HG02938 (cell line): ENCODE data around the gene AREG.
A peak's percentile ranks its signal among the peaks of the same experiment; 100 is the strongest.
"Not testable (repeated sequence)": the region's sequence is repeated elsewhere in the genome, so short reads cannot be mapped to it uniquely, and the experiment has no call there.

Experiments
- ATAC-seq: cut with Tn5 transposase; IDR thresholded peaks from one replicate; pipeline ENCODE4 v1.9.1; 2021; ENCODE audit warnings: mild to moderate bottlenecking, moderate library complexity; ENCODE audit not compliant: unreplicated experiment

Gene AREG

GRCh38 chr4:74444891-74445642 is at the start of gene AREG:
AREG (plus strand) TSS chr4:74445136; CDS start chr4:74445346, 210 bp downstream.
- ATAC-seq: peak; percentile 81

DNA sequence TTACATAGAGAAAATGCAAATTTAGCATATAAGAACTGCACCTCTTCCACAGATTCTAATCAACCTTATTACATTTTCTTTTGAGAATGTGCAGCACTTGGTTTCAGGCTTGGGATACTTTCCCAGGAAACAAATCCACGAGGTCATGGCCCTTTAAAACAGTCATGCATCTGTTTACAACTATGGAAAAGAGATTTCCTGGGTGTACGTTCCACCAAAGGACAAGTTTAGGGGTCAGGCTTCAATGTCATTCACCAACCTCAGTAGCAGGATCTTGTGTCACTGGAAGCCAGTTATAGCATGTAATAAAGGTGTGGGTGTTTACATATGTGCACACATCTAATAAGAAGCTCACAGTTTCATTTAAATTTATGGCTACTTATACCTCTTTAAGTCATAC is 49.3 kb upstream of the AREG start:
- no peak for ATAC-seq

DNA sequence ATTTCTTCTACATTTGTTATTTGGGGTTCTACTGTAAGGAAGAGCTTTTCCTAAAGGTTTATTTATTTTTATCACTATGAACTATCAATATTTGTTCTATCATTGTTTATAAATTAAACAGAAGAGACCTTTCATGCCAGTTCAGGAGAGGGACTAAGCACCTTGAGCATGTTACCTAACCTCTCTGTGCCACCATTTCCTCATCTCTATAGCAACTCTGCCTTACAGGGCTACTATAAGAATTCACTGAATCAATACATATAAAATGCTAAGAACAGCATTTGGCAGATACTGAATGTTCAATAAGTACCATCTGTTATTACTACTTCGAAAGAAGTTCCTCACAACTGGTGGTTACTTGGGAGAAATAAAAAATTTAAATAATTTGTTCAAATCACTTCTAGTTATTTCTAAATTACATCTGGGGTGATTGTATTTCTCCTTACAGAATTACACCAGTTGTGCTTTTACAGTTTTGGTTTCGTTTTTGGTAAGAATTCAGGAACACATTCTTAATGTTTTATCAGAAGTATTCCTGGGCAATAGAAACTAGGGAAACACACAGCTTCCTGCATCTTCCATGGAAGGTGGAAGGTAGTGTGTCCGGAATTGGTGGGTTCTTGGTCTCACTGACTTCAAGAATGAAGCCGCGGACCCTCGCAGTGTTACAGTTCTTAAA is 47.0 kb upstream of the AREG start:
- no peak for ATAC-seq

DNA sequence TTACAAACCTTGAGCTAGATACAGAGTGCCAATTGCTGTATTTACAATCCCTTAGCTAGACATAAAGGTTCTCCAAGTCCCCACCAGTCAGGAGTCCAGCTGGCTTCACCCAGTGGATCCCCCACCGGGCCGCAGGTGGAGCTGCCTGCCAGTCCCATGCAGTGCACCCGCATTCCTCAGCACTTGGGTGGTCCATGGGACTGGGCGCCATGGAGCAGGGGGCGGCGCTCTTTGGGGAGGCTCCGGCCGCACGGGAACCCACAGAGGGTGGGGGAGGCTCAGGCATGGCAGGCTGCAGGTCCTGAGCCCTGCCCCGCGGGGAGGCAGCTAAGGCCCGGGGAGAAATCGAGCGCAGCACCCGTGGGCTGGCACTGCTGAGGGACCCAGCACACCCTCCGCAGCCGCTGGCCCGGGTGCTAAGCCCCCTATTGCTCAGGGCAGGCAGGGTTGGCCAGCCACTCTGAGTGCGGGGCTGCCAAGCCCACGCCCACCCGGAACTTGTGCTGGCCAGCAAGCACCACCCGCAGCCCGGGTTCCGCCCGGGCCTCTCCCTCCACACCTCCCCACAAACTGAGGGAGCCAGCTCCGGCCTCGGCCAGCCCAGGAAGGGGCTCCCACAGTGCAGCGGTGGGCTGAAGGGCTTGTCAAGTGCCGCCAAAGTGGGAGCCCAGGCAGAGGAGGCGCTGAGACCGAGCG is 45.9 kb upstream of the AREG start:
- ATAC-seq: not testable (repeated sequence)

GRCh38 chr4:74400395-74400794 is 44.5 kb upstream of the AREG start:
- no peak for ATAC-seq

- peak; percentile 99 for ATAC-seq
Measured at GRCh38 chr4:74402692-74403456, 42.1 kb upstream of the AREG start.

- no peak for ATAC-seq
Measured at GRCh38 chr4:74407891-74408290, 37.0 kb upstream of the AREG start.

DNA sequence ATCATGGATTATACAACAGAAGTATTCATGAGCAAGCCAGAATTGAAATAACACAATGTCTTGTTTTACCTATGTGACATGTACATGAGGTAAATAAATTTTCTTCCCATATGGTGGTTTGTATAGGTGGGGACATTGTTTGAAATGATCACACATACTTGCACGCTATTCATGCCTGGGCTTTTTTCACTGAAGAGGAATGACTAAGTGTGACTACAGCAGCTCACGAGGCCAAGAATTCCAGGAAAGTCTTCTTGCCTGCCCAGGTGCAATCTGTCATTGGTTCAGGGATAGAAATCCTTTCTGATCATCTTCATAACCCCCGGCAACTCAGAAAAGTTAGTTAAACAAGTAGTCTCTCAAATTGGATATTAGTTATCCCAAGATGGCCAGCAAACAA is 36.3 kb upstream of the AREG start:
- ATAC-seq: no peak

- ATAC-seq: no peak
Measured at GRCh38 chr4:74410272-74410671, 34.7 kb upstream of the AREG start.

- ATAC-seq: no peak
Measured at GRCh38 chr4:74412225-74412624, 32.7 kb upstream of the AREG start.

GRCh38 chr4:74413265-74413664 is 31.7 kb upstream of the AREG start:
- ATAC-seq: no peak

- ATAC-seq: no peak
Measured at GRCh38 chr4:74414149-74414809, 30.7 kb upstream of the AREG start.

GRCh38 chr4:74415602-74416300 is 29.2 kb upstream of the AREG start:
- no peak for ATAC-seq

DNA sequence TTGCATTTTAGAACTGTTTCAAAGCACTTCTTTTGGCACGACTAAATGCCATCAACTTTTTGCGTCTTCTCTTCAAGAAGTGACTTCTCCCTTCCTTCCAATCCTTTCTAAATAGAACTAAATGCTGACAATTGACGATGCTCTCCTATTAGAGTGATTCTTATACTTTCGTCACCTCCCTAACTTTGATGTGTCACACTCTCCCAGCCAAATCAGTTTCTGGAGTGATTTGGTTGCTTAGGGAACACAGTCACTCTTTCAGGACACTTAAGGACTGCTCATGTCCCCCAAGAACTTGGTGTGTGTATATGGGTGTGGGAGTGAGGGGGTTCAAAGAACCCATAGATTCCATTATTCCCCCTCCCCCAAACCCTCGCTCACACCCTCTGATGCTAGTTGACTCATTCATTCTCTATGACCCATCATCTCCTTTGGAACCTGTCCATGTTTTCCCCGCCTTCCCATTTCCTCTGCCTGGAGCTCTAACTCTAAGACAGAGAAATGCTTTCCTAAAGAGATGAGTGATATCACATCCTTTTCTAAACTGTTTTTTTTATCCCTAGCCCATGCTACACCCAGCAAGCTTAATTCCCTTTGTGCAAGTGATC is 26.8 kb upstream of the AREG start:
- ATAC-seq: no peak

DNA sequence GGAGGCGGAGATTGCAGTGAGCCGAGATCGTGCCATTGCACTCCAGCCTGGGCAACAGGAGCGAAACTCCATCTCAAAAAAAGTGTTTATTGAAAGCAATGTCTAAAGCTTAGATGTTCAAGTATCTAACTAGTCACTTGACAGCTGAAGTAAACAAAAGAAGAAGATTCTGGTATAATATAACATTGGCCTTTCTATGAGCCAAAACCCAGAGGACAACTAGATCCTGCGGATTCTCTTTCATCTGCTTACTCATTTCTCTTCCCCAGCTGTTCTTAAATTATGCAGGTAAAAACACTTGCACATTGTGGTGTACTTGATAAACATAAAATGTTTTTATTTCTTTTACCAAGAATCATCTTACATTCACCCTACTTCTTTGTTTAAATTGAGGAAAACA is 24.1 kb upstream of the AREG start:
- no peak for ATAC-seq

- ATAC-seq: no peak
Measured at GRCh38 chr4:74423104-74423503, 21.8 kb upstream of the AREG start.

DNA sequence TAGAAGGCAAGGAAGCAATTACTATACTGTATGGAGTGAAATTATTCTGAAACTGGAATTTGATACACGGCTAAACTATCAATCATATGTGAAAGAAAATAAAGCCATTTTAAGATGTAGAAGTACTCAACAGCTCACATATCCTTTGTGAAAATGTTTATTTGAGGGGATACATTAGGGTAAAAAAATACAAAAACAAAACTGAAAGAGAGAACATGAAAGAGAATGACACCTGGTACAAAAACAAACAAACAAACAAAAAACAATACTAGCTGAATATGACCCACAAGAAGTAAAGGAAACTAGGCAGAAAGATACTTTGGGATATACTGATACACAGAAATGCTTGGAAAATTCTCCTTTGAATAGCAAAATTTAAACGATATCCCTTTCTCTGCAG is 20.8 kb upstream of the AREG start:
- no peak for ATAC-seq

DNA sequence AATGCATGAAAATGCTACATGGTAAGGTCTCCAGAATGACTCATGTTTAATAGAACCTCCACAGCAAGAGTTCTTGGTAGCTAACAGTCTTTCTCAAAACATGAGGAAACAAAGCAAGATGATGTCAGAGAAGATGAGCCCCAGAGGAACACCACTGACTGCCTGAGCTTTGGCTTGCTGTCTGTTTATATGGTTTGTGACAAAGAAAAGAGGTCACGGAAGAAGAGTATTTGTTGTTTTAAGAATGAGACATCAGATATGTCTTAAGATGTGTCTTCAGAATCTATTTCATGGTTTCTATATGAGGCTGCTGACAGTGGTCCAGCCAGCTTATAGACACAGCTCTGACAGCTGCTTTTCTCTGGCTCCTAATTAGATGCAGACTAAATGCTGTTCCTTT is 18.8 kb upstream of the AREG start:
- ATAC-seq: no peak

DNA sequence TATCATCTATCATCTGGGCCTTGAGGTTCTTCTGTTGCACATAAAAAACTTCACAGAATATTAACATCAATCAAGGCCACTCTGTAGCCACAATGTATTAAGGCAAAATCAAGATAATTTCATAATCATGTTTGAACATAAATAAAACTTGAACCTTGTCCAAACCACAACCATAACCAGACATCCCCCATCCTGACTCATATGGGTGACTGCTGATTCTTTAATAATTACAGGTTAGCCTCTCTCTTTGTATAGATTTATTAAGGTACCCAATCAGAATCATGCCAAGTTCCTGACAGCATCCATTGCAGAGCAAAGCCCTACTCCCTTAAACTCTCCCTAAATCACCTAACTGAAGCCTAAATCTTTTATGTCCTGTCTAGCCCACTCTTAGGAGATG is 16.7 kb upstream of the AREG start:
- no peak for ATAC-seq
